DOHH2 (cell line): ENCODE measurements around the gene SCFD2.

Experiments
- H3F3A ChIP-seq: fragments of 200-600 bp; sonication (generic), shearing (Covaris generic); 2 replicates; pipeline ENCODE4 v1.6.0; 2016; ENCODE audit warnings: antibody characterized with exemption, mild to moderate bottlenecking; ENCODE audit not compliant: control insufficient read depth, insufficient read depth
- H3K27ac ChIP-seq: fragments of 200-600 bp; sonication (generic); 2 replicates; pipeline ENCODE4 v1.5.1; 2014; ENCODE audit warnings: low read depth, mild to moderate bottlenecking, low read length, moderate library complexity
- H3K27me3 ChIP-seq: fragments of 200-600 bp; sonication (generic); 2 replicates; pipeline ENCODE4 v1.6.1; 2014; ENCODE audit warnings: mild to moderate bottlenecking, low read length, mixed read lengths; ENCODE audit not compliant: control insufficient read depth
- H3K36me3 ChIP-seq: fragments of 200-600 bp; sonication (generic); 2 replicates; pipeline ENCODE4 v1.6.1; 2014; ENCODE audit warnings: mild to moderate bottlenecking, low read length, moderate library complexity, mixed read lengths; ENCODE audit not compliant: control insufficient read depth
- H3K4me1 ChIP-seq: fragments of 200-600 bp; sonication (generic); 2 replicates; pipeline ENCODE4 v1.6.1; 2014; ENCODE audit warnings: mild to moderate bottlenecking, low read length, mixed read lengths; ENCODE audit not compliant: control insufficient read depth
- H3K4me2 ChIP-seq: fragments of 200-600 bp; sonication (generic); 2 replicates; pipeline ENCODE4 v1.6.0; 2014; ENCODE audit warnings: mild to moderate bottlenecking, low read length, moderate library complexity
- H3K4me3 ChIP-seq: fragments of 200-600 bp; sonication (generic); 2 replicates; pipeline ENCODE4 v1.5.1; 2014; ENCODE audit warnings: mild to moderate bottlenecking, low read length, mixed read lengths
- H3K79me2 ChIP-seq: fragments of 200-600 bp; sonication (generic); 2 replicates; pipeline ENCODE4 v1.6.1; 2014; ENCODE audit warnings: mild to moderate bottlenecking, low read length, mixed read lengths; ENCODE audit not compliant: control insufficient read depth
- H3K9me2 ChIP-seq: fragments of 200-600 bp; sonication (generic); replicated peaks from 2 replicates; pipeline ENCODE4 v1.6.1; 2014; ENCODE audit warnings: mild to moderate bottlenecking, low read length, mixed read lengths; ENCODE audit not compliant: control insufficient read depth
- H3K9me3 ChIP-seq: fragments of 200-600 bp; sonication (generic); 2 replicates; pipeline ENCODE4 v1.6.1; 2014; ENCODE audit warnings: antibody characterized with exemption, low read length, mixed read lengths; ENCODE audit not compliant: control insufficient read depth, insufficient read depth
- H4K20me1 ChIP-seq: fragments of 200-600 bp; sonication (generic); 2 replicates; pipeline ENCODE4 v1.6.0; 2014; ENCODE audit warnings: low read depth, mild to moderate bottlenecking, antibody characterized with exemption, low read length, moderate library complexity; ENCODE audit not compliant: control insufficient read depth, insufficient read depth
- CTCF ChIP-seq: fragments of 200-600 bp; sonication (generic); IDR thresholded peaks from one replicate; pipeline ENCODE4 v1.5.1; 2014; ENCODE audit warnings: antibody characterized with exemption, mild to moderate bottlenecking, low read depth, low read length; ENCODE audit not compliant: poor library complexity, severe bottlenecking
- EZH2phosphoT487 ChIP-seq: fragments of 200-600 bp; sonication (generic); IDR thresholded peaks from 2 replicates; pipeline ENCODE4 v1.6.1; 2017; ENCODE audit warnings: borderline replicate concordance, mild to moderate bottlenecking, antibody characterized with exemption, low read length, moderate library complexity, mixed read lengths

The SCFD2 gene

DNA sequence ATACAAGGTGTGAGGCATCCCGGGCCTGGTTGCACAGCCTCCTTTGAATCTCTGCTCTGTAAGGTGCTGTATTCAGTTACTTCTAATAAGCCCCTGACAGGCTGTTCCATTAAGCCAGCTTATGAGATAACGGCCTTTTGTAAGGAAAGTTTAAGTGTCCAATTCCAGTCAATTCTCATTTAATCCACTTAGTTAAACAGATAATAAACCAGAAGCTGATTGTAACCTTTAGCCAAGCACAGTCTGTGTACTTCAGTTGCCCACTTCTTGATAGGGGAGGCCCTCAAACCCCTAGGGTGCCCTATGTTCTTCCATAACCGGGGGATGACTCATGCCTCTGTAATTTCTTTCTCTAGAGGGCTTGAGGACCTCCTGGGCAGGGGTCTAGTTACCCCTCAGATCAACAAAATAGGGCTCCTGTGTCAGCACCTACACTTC, 440.3 kb downstream of the SCFD2 start:
- Histone ChIP-seq H3F3A (no peaks in the 10 kb centered on the region), H4K20me1 (no peaks in the 10 kb centered on the region), H3K27ac (no peak overlapping the region), H3K27me3 (no peaks in the 10 kb centered on the region), H3K4me1 (no peaks in the 10 kb centered on the region), H3K36me3 (no peaks in the 10 kb centered on the region), H3K79me2 (no peaks in the 10 kb centered on the region), H3K4me3 (no peak overlapping the region), H3K4me2 (no peak overlapping the region), H3K9me2 (no peaks in the 10 kb centered on the region), H3K9me3 (no peaks in the 10 kb centered on the region)
- TF ChIP-seq CTCF (no peak), EZH2phosphoT487 (no peak)

- Histone ChIP-seq H3K27me3 (no peaks in the 10 kb centered on the region), H3K36me3 (no peaks in the 10 kb centered on the region), H3K27ac (no peak overlapping the region), H3K4me3 (no peak overlapping the region), H3K79me2 (no peaks in the 10 kb centered on the region), H3F3A (no peaks in the 10 kb centered on the region), H4K20me1 (no peaks in the 10 kb centered on the region), H3K9me2 (no peaks in the 10 kb centered on the region), H3K4me2 (no peak overlapping the region), H3K9me3 (no peaks in the 10 kb centered on the region), H3K4me1 (no peaks in the 10 kb centered on the region)
- TF ChIP-seq EZH2phosphoT487: no peak
- TF ChIP-seq CTCF: no peak
Measured at GRCh38 chr4:52919461-52919860, 446.4 kb downstream of the SCFD2 start.

GRCh38 chr4:52917817-52918216, 448.0 kb downstream of the SCFD2 start:
- Histone ChIP-seq H3K27ac (no peak overlapping the region), H4K20me1 (no peaks in the 10 kb centered on the region), H3K27me3 (no peaks in the 10 kb centered on the region), H3K9me2 (no peaks in the 10 kb centered on the region), H3K9me3 (no peaks in the 10 kb centered on the region), H3K79me2 (no peaks in the 10 kb centered on the region), H3K36me3 (no peaks in the 10 kb centered on the region), H3K4me1 (no peaks in the 10 kb centered on the region), H3K4me2 (no peak overlapping the region), H3F3A (no peaks in the 10 kb centered on the region), H3K4me3 (no peak overlapping the region)
- no peak for TF ChIP-seq EZH2phosphoT487
- TF ChIP-seq CTCF: no peak
